NCI-H2081 treated with DMSO at 0.1 percent for 48 hours (cell line): ENCODE data around the gene HECW1.

Experiments used
- DNase-seq: peaks from one replicate; lab custom pipeline; 2025; lab: John Stamatoyannopoulos, UW

The HECW1 gene

GRCh38 chr7:43148161-43148731 is 35.8 kb downstream of the HECW1 start:
- no peak for DNase-seq

- DNase-seq, result no peak
Measured at GRCh38 chr7:43151076-43151475, 38.6 kb downstream of the HECW1 start.

GRCh38 chr7:43152696-43153095 is 40.2 kb downstream of the HECW1 start:
- no peak for DNase-seq

- DNase-seq, result no peak
Measured at GRCh38 chr7:43155636-43156035, 43.2 kb downstream of the HECW1 start.

GRCh38 chr7:43163885-43164284 is 51.4 kb downstream of the HECW1 start:
- DNase-seq, result no peak

- DNase-seq, result no peak
Measured at GRCh38 chr7:43164757-43165156, 52.3 kb downstream of the HECW1 start.

GRCh38 chr7:43166686-43167085 is 54.2 kb downstream of the HECW1 start:
- DNase-seq, result no peak

- no peak for DNase-seq
Measured at GRCh38 chr7:43169076-43169475, 56.6 kb downstream of the HECW1 start.

- DNase-seq, result no peak
Measured at GRCh38 chr7:43170571-43170970, 58.1 kb downstream of the HECW1 start.

GRCh38 chr7:43175570-43176200 is 63.2 kb downstream of the HECW1 start:
- DNase-seq, result no peak

GRCh38 chr7:43179393-43179792 is 66.9 kb downstream of the HECW1 start:
- DNase-seq, result no peak

GRCh38 chr7:43192806-43193460 is 80.5 kb downstream of the HECW1 start:
- DNase-seq, result no peak

GRCh38 chr7:43193893-43194292 is 81.4 kb downstream of the HECW1 start:
- DNase-seq, result no peak

GRCh38 chr7:43195256-43195655 is 82.8 kb downstream of the HECW1 start:
- DNase-seq, result no peak

- DNase-seq, result no peak
Measured at GRCh38 chr7:43195768-43196167, 83.3 kb downstream of the HECW1 start.

- DNase-seq, result no peak
Measured at GRCh38 chr7:43196379-43196778, 83.9 kb downstream of the HECW1 start.

GRCh38 chr7:43198016-43198415 is 85.6 kb downstream of the HECW1 start:
- DNase-seq, result no peak

- no peak for DNase-seq
Measured at GRCh38 chr7:43198599-43199090, 86.2 kb downstream of the HECW1 start.

- DNase-seq, result no peak
Measured at GRCh38 chr7:43199371-43200160, 87.1 kb downstream of the HECW1 start.

GRCh38 chr7:43201912-43202311 is 89.5 kb downstream of the HECW1 start:
- no peak for DNase-seq

GRCh38 chr7:43204081-43204480 is 91.6 kb downstream of the HECW1 start:
- no peak for DNase-seq

- no peak for DNase-seq
Measured at GRCh38 chr7:43205171-43205795, 92.8 kb downstream of the HECW1 start.
